ENCODE measurements around the gene HES5.
A peak's percentile ranks its signal among the peaks of the same experiment; 100 is the strongest.

The HES5 gene

GRCh38 chr1:2499986-2500596, 30.0 kb downstream of the HES5 start:
- no peak for DNase-seq

- DNase-seq = no peak
Measured at GRCh38 chr1:2499260-2499659, 30.8 kb downstream of the HES5 start.

- no peak for DNase-seq
Measured at GRCh38 chr1:2498648-2499047, 31.4 kb downstream of the HES5 start.

GRCh38 chr1:2497891-2498290, 32.2 kb downstream of the HES5 start:
- no peak for DNase-seq

GRCh38 chr1:2496746-2497145, 33.3 kb downstream of the HES5 start:
- DNase-seq = no peak

- DNase-seq = no peak
Measured at GRCh38 chr1:2496087-2496622, 33.9 kb downstream of the HES5 start.

- no peak for DNase-seq
Measured at GRCh38 chr1:2495546-2495945, 34.5 kb downstream of the HES5 start.

GRCh38 chr1:2495026-2495425, 35.0 kb downstream of the HES5 start:
- no peak for DNase-seq

- peak; percentile 49 for DNase-seq
Measured at GRCh38 chr1:2494323-2494693, 35.8 kb downstream of the HES5 start.

GRCh38 chr1:2493691-2494322, 36.3 kb downstream of the HES5 start:
- DNase-seq = no peak

- DNase-seq = no peak
Measured at GRCh38 chr1:2493218-2493617, 36.8 kb downstream of the HES5 start.

GRCh38 chr1:2492091-2492490, 38.0 kb downstream of the HES5 start:
- DNase-seq = no peak

GRCh38 chr1:2489615-2490014, 40.4 kb downstream of the HES5 start:
- DNase-seq = no peak

GRCh38 chr1:2488688-2489087, 41.4 kb downstream of the HES5 start:
- DNase-seq = no peak

- no peak for DNase-seq
Measured at GRCh38 chr1:2486558-2486957, 43.5 kb downstream of the HES5 start.

GRCh38 chr1:2486041-2486440, 44.0 kb downstream of the HES5 start:
- no peak for DNase-seq

GRCh38 chr1:2483970-2484369, 46.1 kb downstream of the HES5 start:
- DNase-seq = no peak

GRCh38 chr1:2483026-2483425, 47.0 kb downstream of the HES5 start:
- no peak for DNase-seq

- no peak for DNase-seq
Measured at GRCh38 chr1:2482588-2482987, 47.5 kb downstream of the HES5 start.

GRCh38 chr1:2481885-2482284, 48.2 kb downstream of the HES5 start:
- no peak for DNase-seq

GRCh38 chr1:2480986-2481364, 49.1 kb downstream of the HES5 start:
- no peak for DNase-seq

- DNase-seq = no peak
Measured at GRCh38 chr1:2480236-2480985, 49.7 kb downstream of the HES5 start.

- no peak for DNase-seq
Measured at GRCh38 chr1:2479618-2480017, 50.4 kb downstream of the HES5 start.

- DNase-seq = no peak
Measured at GRCh38 chr1:2479186-2479585, 50.9 kb downstream of the HES5 start.

Measured in fibroblast of skin of right quadriceps (primary cell).